Hippocampal formation (tissue), 2 donors: ENCODE measurements around the gene ERBB3.

Experiments
- DNase-seq, 2 donors: peaks; one replicate each; lab custom pipeline; 2025; lab: John Stamatoyannopoulos, UW

The ERBB3 gene

GRCh38 chr12:56078931-56079722 is 838 bp upstream of the ERBB3 start:
- peak; percentile 40 to 83 for DNase-seq

- peak in 1 of 2 donors; percentile 8 for DNase-seq
Observed at GRCh38 chr12:56080556-56081138, 682 bp downstream of the ERBB3 start.

DNA sequence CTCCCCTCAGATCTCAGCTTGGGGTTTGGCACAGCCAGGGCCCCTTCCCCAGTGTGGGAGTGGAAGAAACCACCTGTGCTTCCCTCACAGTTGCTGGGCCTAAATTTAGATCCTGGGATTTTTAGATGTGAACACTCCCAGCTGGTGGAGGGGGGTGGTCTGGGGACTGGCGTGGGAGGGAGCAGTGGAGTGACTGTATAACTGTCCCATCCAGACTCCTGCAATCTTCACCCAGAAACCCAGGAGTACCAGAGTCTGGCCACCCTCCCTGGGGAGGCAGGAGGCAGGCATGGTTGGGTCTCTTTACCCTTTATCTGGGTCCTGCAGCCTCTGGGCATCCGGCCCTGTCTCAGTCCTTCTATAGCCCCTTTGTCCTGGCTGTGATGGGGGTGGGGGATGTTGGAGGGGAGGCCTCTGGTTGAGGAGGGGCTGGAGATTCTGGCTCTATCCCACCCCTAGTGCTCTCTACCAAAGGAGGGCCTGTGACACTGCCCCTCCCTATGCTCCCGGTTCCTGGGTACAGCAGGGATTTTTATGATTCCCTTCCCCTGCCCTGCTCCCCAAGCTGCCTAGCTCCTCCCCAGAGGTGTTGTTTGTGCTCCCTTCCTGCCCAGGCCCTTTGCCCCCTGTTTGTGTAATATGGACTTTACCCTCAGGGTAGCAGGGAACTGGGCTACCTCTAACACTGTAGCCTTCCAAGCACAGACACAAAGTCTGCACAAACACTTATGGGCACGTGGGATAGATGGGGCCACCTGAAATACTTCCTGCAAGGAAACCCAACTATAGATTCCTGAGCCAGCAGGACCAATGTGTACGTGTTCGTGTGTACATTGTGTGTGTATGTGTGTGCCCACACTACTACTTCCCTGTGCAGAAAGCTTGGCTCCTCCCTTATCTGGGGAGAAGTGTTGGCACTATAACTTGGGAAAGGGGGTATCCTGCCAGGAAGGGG is 1.7 kb downstream of the ERBB3 start:
- peak; percentile 52 to 75 for DNase-seq

DNA sequence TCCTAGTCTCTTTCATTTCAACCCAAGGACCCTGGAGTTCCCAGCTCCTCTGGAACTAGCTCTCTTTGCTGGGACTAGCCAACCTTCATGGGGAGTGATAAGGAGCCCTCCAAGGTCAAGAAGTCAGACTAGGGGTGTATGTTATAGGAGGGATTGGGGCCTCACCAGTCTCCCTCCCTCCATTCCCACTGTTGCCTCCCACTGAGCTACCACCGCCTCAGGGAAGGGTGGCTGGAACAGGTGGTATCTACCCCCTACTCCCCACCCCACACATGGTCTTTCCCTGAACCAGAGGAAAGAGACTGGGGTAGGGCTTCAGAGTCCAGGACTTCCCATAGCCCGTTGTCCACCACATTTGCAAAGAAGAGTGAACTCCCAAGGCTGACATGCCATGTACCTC is 2.4 kb downstream of the ERBB3 start:
- DNase-seq, result peak in 1 of 2 donors; percentile 28

DNA sequence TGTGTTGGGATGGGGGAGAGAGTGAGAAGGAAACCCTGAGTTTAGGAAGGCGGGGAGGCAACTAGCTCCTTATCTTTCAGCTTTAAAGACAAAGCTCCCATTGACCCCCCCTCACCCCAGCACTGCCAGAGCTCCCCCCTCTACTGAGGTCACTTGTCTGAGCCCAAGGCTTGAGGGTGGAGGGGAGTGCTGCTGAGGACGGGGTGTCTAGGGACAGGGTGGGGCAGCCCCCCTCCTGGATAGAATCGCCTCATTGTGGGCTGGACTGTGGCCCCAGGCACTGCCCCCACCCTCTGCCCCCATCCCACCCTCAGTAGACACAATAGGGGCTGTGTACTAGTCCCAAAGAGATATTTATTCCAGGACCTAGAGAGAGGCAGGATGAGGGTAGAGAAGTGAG is 3.0 kb downstream of the ERBB3 start:
- peak; percentile 90 to 95 for DNase-seq

GRCh38 chr12:56084958-56085543 is 5.1 kb downstream of the ERBB3 start:
- no peak for DNase-seq

DNA sequence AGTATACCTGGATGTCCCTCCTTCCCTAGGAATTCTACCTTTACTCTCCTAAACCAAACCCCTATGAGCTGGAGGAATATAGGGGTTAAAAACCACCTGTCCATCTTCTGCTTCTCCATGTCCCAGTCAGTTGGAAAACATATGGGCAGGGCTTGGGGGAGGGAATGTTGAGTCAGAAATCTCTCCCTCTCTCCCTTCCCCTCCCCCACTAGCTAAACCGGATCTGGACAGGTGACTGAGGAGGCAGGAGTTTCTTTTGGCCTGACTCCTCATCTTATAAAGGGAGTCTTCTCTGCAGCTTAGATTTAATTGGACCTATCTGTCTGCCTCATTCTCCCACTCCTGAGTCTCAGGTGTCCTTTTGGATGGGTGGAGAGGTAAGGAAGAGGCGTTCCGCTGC is 6.1 kb downstream of the ERBB3 start:
- DNase-seq, result no peak

DNA sequence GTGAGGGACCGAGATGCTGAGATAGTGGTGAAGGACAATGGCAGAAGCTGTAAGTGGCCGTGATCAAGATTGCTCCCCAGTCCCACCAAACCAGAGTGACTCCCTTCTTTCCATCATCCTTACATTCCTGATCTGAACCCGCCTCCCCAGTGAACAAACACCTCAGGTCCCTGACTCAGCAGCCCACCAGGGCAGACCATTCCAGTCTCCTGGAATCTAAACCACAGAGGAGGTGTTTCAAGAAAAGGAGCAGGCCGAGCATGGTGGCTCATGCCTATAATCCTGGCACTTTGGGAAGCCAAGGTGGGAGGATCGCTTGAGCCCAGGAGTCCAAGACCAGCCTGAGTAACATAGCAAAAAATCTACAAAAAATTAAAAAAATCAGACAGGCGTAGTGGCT is 6.6 kb downstream of the ERBB3 start:
- no peak for DNase-seq

GRCh38 chr12:56087220-56087619 is 7.3 kb downstream of the ERBB3 start:
- DNase-seq, result peak in 1 of 2 donors; percentile 35

GRCh38 chr12:56097738-56098137 is 17.8 kb downstream of the ERBB3 start:
- no peak for DNase-seq

DNA sequence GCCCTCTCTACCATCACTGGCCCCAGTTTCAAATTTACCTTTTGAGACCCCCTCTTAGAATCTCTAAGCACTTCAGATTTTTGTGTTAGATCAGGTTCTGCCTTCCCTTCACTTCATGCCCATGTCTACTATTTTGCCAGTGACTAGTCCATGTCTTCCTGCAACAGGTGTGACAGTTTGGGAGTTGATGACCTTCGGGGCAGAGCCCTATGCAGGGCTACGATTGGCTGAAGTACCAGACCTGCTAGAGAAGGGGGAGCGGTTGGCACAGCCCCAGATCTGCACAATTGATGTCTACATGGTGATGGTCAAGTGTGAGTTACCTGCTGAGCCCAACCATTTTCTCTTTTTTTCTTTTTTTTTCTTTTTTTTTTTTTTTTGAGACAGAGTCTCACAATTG is 18.6 kb downstream of the ERBB3 start:
- DNase-seq, result no peak

GRCh38 chr12:56099787-56100186 is 19.8 kb downstream of the ERBB3 start:
- no peak for DNase-seq

DNA sequence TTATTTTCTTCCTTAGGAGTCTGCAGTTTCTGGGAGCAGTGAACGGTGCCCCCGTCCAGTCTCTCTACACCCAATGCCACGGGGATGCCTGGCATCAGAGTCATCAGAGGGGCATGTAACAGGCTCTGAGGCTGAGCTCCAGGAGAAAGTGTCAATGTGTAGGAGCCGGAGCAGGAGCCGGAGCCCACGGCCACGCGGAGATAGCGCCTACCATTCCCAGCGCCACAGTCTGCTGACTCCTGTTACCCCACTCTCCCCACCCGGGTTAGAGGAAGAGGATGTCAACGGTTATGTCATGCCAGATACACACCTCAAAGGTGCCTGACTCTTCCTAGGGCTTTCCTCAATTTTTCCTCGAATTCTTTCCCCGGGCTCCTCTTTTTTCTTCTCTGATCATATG is 21.1 kb downstream of the ERBB3 start:
- no peak for DNase-seq

DNA sequence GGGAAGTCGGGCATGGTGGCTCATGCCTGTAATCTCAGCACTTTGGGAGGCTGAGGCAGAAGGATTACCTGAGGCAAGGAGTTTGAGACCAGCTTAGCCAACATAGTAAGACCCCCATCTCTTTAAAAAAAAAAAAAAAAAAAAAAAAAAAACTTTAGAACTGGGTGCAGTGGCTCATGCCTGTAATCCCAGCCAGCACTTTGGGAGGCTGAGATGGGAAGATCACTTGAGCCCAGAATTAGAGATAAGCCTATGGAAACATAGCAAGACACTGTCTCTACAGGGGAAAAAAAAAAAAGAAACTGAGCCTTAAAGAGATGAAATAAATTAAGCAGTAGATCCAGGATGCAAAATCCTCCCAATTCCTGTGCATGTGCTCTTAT is 22.7 kb downstream of the ERBB3 start:
- no peak for DNase-seq

GRCh38 chr12:56103066-56103711 is 23.2 kb downstream of the ERBB3 start:
- no peak for DNase-seq

DNA sequence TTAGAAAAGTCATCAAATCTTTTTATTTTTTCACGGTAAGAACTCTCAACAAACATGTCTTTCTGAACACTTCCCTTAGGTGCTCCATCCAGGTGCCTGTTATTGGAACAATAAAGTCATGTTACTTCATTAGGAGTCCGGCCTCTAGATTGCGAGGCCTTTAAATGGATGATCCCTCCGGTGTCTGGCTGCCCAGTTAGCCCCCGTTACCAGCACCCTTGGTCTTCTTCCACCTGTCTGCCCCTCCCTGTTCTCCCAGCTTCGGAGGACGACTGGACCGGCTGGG is 23.8 kb downstream of the ERBB3 start:
- no peak for DNase-seq

DNA sequence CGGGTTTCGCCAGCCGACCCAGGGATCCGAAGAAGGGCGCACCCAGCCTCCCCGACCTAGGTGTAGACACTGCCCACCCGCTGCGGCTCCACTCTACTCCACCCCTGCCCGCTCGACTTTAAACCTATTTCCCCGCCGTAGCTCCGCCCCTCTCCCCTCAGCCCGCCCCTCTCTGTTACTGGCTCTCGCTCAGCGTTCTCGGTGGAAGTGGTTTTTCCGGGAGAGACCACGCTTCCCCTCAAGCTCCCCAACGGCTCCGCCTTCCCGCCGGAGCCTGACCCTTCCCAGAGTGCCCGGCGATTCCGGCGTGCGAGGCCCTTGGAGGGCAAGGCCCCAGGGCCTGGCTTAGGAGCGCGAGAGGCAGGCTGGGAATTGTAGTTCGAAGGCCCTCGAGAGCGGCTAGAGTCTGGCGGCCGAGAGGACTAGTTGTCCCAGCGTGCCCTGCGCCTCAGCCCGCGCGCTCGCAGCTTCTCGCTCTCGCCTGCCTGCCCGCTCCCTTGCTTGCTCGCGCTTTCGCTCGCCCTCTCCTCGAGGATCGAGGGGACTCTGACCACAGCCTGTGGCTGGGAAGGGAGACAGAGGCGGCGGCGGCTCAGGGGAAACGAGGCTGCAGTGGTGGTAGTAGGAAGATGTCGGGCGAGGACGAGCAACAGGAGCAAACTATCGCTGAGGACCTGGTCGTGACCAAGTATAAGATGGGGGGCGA is 24.3 kb downstream of the ERBB3 start, which contains the start of gene PA2G4:
PA2G4 (plus strand) TSS at position 451 of the 706 bp plus-strand sequence; CDS start at position 630, 179 bp downstream.
- DNase-seq, result peak; percentile 96 to 97

DNA sequence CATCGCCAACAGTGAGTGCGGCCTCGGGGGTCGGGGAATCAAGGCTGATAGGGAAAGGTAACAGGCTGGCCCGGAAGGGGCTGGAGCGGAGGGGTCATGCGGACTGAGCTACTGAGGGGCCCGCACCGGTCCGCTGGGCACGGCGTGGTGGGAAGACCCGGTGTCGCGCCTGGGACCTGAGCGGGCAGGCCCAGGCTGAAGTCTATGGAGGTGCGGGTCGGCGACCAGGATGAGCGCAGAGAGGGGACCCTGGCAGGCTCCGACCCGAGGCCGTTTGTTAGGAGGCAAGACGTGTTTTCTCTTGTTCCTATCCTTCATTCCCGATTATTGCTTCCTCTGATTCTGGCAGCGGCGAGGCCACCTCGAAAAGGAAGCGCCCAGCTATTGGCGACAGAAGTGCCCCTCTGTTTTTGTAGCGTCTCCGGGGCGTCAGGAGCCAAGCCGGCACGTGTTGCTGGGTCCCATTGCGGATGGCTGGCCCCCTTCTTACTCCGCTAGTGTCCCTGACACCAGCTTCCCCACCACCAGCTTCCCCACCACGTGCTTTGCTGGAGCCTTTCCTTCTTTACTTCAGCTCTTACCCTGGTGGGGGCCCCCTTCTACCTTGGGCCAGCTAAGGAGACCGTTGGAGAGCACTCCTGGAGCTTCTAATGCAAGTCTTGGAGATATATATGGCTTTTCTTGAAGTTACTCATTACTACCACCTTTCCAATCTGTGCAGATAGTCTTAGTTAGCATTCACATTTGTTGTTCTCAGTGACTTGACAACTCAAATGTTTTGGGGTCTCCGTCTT is 25.0 kb downstream of the ERBB3 start:
- no peak for DNase-seq

DNA sequence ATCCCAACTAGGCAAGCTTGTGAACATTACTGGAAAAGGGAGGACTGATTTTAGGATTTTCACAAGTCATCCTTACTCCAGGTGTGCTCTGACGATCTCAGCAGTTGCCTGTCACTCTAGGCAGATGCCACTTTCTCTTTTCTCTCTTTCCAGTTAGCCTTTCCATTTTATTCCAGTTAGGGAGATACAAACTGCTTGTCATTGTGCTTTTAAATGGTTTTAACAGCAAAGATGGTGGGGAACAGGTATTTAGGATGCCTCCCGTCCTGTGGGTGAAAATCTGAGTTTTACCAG is 25.6 kb downstream of the ERBB3 start:
- DNase-seq, result no peak

DNA sequence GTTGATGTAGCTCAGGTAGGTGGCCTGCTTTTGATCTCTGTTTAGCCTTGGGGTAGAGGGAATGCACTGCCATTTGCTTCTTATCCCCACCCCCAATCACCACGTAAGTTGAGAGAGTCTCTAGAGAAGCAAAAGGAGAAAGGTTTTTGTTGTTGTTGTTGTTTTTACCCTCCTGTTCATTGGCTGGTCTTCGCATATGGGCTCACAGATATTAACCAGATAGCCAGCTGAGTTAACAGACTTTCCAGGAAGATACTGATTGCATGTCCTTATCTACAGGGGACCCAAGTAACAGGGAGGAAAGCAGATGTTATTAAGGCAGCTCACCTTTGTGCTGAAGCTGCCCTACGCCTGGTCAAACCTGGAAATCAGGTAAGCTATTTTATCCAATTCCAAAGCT is 27.3 kb downstream of the ERBB3 start:
- no peak for DNase-seq

DNA sequence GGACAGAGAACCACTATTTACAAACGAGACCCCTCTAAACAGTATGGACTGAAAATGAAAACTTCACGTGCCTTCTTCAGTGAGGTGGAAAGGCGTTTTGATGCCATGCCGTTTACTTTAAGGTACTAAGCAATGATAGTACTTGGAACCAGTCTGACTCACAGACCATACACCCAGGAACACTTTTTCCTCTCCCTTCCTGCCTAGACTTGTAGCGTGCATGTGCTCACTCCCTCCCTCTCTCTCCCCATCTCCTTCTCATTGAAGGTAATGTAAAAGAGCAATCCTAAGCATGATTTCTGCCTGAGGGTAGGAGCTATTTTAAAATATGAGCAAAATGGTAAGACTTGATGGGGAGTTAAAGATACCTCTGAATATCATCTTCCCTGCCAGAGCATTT is 30.6 kb downstream of the ERBB3 start:
- DNase-seq, result no peak
